Activated T-cell treated with anti-CD3 and anti-CD28 coated beads for 4 hours (primary cell): ENCODE measurements around the gene TSPAN33.
"Not testable (repeated sequence)": the region's sequence is repeated elsewhere in the genome, so short reads cannot be mapped to it uniquely, and the experiment has no call there.

Experiments
- DNase-seq: peaks from one replicate; pipeline ENCODE4 v3.0.0-alpha.2; 2020

The TSPAN33 gene

DNA sequence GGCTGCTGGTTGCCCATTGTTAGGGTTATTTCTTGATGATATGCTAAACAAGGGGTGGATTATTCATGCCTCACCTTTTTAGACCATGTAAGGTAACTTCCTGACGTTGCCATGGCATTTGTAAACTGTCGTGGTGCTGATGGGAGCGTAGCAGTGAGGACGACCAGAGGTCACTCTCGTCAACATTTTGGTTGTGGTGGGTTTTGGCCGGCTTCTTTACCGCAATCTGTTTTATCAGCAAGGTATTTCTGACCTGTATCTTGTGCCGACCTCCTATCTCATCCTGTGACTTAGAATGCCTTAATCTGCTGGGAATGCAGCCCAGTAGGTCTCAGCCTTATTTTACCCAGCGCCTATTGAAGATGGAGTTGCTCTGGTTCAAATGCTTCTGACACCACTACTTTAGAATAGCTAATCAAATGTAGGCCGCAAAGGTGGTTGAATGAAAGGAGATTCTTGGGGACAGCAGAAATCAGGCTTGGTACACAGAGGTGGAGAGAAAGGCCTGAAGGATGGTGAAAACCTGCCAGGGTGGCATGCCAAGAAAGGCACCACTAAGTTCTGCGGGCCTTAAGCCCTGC is 26.0 kb downstream of the TSPAN33 start:
- no peak for DNase-seq

- DNase-seq: not testable (repeated sequence)
Measured at GRCh38 chr7:129173861-129174260, 29.4 kb downstream of the TSPAN33 start.

DNA sequence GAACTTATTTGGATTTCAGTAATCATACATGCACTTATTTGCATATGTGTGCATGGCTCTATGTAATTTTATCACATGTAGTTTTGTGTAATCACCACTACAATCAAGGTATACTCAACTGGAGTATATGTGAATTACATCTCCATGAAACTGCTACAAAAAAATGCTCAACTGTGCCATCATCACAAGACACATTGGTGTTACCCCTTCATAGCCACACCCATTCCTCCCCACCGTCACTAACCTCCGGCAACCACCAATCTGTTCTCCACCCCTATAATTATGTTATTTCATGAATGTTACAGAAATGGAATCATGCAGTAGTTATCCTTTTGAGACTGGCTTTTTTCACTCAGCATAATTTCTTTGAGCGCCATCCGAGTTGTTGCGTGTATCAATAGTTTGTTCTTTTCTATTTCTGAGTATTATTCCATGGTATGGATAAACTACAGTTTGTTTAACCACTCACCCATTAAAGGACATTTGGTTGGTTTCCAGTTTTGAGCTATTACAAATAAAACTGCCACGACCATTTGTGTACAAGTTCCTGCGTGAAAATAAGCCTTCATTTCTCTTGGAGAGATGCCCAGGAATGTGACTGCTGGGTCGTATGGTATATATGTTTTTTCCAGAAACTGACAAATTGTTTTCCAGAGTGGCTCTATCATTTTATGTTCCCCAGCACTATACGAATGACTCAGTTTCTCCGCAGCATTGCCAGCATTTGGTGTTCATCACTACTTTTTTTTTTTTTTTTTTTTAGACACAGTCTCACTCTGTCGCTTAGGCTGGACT is 32.6 kb downstream of the TSPAN33 start:
- DNase-seq: no peak

GRCh38 chr7:129184981-129185670 is 40.6 kb downstream of the TSPAN33 start:
- no peak for DNase-seq

GRCh38 chr7:129186749-129187260 is 42.3 kb downstream of the TSPAN33 start:
- no peak for DNase-seq

- no peak for DNase-seq
Measured at GRCh38 chr7:129187681-129188371, 43.3 kb downstream of the TSPAN33 start.

- DNase-seq: no peak
Measured at GRCh38 chr7:129188372-129188891, 43.9 kb downstream of the TSPAN33 start, which contains the start of gene SMO. SMO (plus strand) TSS chr7:129188633; CDS start chr7:129189152, 519 bp downstream.

GRCh38 chr7:129188892-129189660 is 44.6 kb downstream of the TSPAN33 start:
- no peak for DNase-seq

DNA sequence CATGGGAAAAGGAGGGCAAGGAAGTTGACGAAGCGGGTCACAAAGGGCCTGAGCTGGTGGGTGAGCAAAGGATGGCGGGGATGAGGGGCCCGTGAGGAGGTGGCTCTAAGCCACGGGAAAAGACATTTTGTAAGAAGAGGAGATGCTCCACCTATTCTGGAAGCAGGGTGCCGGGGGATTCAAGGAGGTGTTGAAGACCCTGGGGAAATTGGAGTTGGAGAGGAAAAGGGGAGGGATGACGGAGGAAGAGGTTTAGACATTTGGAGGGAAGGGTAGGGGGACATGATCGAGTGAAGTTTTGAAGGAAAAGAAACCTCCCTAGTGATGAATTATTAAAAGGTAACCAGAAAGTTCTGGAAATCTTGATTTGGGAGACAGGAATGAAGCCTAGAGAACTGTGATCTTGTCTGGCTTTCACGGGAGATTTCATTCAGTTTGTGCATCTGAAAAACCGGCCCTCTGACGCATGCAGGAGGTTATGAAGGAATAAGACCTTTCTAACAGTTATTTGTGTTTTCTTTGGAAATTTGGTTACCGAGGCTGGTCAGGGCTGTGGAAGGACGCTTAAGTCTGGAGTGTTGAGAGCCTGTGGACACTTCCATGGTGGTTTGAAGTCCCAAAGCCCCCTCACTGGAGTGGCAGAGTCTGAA is 45.3 kb downstream of the TSPAN33 start:
- DNase-seq: no peak

GRCh38 chr7:129191272-129191671 is 46.8 kb downstream of the TSPAN33 start:
- DNase-seq: no peak

- DNase-seq: no peak
Measured at GRCh38 chr7:129193892-129194291, 49.4 kb downstream of the TSPAN33 start.

- DNase-seq: no peak
Measured at GRCh38 chr7:129197771-129198170, 53.3 kb downstream of the TSPAN33 start.

GRCh38 chr7:129199406-129199805 is 54.9 kb downstream of the TSPAN33 start:
- DNase-seq: no peak

- DNase-seq: no peak
Measured at GRCh38 chr7:129202058-129202777, 57.7 kb downstream of the TSPAN33 start.

DNA sequence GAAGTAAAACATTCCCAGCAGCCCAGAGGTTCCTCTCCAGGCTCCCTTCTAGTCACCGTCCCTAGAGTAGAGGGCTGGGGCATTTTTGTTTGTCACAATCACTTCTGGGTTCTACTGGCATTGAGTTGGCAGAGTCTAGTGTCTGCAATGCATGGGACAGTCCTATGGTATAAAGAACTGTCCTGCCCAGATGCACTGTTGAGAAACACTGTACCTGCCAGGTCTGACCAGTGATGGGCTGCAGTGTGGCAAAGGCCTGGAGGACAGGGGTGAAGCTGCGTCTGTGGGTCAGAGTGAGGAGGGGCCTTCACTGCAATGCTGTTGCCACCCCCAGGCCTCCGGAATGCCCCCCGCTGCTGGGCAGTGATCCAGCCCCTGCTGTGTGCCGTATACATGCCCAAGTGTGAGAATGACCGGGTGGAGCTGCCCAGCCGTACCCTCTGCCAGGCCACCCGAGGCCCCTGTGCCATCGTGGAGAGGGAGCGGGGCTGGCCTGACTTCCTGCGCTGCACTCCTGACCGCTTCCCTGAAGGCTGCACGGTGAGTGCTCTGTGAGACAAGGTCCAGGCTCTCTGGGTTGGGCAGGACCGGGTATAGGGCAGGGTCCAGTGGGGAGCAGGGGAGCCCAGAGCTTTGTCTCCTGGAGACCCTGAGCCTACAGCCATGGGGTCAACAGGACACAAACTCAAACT is 58.7 kb downstream of the TSPAN33 start:
- no peak for DNase-seq

DNA sequence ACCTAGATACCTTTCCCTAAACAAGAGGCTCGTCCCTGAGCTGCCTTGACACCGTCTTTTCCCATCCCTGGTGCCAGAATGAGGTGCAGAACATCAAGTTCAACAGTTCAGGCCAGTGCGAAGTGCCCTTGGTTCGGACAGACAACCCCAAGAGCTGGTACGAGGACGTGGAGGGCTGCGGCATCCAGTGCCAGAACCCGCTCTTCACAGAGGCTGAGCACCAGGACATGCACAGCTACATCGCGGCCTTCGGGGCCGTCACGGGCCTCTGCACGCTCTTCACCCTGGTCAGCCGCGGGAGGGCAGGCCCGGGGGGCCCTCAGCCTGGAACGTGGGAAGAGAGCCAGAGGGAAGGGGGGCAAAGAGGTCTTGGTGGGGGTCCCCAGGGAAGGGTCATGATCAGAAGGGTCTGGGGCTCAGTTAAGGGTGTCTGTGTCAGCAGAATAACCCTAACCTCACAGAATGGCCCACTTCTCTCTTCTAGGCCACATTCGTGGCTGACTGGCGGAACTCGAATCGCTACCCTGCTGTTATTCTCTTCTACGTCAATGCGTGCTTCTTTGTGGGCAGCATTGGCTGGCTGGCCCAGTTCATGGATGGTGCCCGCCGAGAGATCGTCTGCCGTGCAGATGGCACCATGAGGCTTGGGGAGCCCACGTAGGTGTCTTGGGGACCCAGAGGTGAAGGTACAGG is 60.8 kb downstream of the TSPAN33 start:
- no peak for DNase-seq

DNA sequence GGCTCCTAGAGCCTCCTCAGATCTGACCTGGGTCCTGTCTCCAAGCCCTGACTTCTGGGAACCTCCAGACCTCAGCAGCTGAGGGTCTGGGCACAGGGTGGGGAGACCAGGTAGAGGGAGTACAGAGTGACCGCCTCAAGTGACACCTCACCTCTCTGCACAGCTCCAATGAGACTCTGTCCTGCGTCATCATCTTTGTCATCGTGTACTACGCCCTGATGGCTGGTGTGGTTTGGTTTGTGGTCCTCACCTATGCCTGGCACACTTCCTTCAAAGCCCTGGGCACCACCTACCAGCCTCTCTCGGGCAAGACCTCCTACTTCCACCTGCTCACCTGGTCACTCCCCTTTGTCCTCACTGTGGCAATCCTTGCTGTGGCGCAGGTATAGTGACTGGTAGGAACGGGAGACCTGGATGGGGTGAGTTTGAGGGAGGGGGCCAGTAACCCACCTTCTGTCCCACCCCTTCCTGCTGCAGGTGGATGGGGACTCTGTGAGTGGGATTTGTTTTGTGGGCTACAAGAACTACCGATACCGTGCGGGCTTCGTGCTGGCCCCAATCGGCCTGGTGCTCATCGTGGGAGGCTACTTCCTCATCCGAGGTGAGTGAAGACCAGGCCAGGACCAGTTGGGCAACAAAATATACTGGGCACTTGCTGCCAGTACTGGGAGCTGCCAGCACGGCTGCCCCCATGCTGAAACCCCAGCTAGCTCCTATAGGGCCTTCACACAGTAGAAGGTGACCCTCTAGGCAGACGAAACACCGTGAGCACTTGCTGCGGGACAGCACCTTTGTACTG is 61.7 kb downstream of the TSPAN33 start:
- DNase-seq: no peak

- DNase-seq: no peak
Measured at GRCh38 chr7:129208667-129209066, 64.2 kb downstream of the TSPAN33 start.
